Measurements from ENCODE around the gene ATP7B. TPM values are rescaled to one million over a fixed set of nuclear protein-coding genes. Genes with fewer than 3 reads are reported as not detected.

ATP7B gene
- total and polyA plus RNA-seq, 12 donors, result 0.80 to 5.6 (median 2.9) TPM

GRCh38 chr13:51943721-51944120 lies 67.5 kb downstream of the ATP7B start:
- Histone ChIP-seq H3K9me3 (replicated peaks in 1 of 3) (no peaks in the 10 kb centered on the region), H3K27me3 (no peaks in the 10 kb centered on the region), H3K4me1 (replicated peaks in 1 of 2) (no peaks in the 10 kb centered on the region), H3K36me3 (replicated peaks in 1 of 2) (no peaks in the 10 kb centered on the region), H3K27ac (no peak overlapping the region), H3K4me3 (no peak overlapping the region)
- DNase-seq, result no peak
- WGBS, 4 donors, result 77 to 98% (median 88%) methylated on average over 4 to 8 of the region's 8 CpGs
- no peak for TF ChIP-seq CTCF (IDR thresholded peaks at IDR 0.05)
- no peak for TF ChIP-seq POLR2A (IDR thresholded peaks at IDR 0.05)
- intact Hi-C loops (cut with DNase I), result no loop called here

- no peaks in the 10 kb centered on the region for H3K27me3 ChIP-seq
- WGBS, 4 donors, result 80 to 83% (median 82%) methylated on average over 9 of the region's 9 CpGs
- H3K27ac ChIP-seq, result no peak overlapping the region
- H3K36me3 ChIP-seq (replicated peaks in 1 of 2), result no peaks in the 10 kb centered on the region
- DNase-seq, result no peak
- intact Hi-C loops (cut with DNase I), result no loop called here
- H3K4me1 ChIP-seq (replicated peaks in 1 of 2), result no peaks in the 10 kb centered on the region
- no peaks in the 10 kb centered on the region for H3K9me3 ChIP-seq (replicated peaks in 1 of 3)
- TF ChIP-seq POLR2A (IDR thresholded peaks at IDR 0.05) (no peak), CTCF (IDR thresholded peaks at IDR 0.05) (no peak)
- no peak overlapping the region for H3K4me3 ChIP-seq
Measured at GRCh38 chr13:51942189-51942588, 69.1 kb downstream of the ATP7B start.

- 79 to 86% (median 84%) methylated on average over 3 of the region's 3 CpGs for WGBS, 4 donors
- intact Hi-C loops (cut with DNase I), result no loop called here
- Histone ChIP-seq H3K4me3 (no peak overlapping the region), H3K27ac (no peak overlapping the region), H3K36me3 (replicated peaks in 1 of 2) (no peaks in the 10 kb centered on the region), H3K27me3 (no peaks in the 10 kb centered on the region), H3K9me3 (replicated peaks in 1 of 3) (no peaks in the 10 kb centered on the region), H3K4me1 (replicated peaks in 1 of 2) (no peaks in the 10 kb centered on the region)
- TF ChIP-seq POLR2A (IDR thresholded peaks at IDR 0.05) (no peak), CTCF (IDR thresholded peaks at IDR 0.05) (no peak)
- DNase-seq, result no peak
Measured at GRCh38 chr13:51938454-51938853, 72.8 kb downstream of the ATP7B start.

GRCh38 chr13:51937320-51938290 lies 73.6 kb downstream of the ATP7B start:
- Histone ChIP-seq H3K4me1 (replicated peaks in 1 of 2) (no peaks in the 10 kb centered on the region), H3K4me3 (no peak overlapping the region), H3K27me3 (no peaks in the 10 kb centered on the region), H3K27ac (no peak overlapping the region), H3K36me3 (replicated peaks in 1 of 2) (no peaks in the 10 kb centered on the region), H3K9me3 (replicated peaks in 1 of 3) (no peaks in the 10 kb centered on the region)
- intact Hi-C loops (cut with DNase I), result no loop called here
- no peak for TF ChIP-seq POLR2A (IDR thresholded peaks at IDR 0.05)
- no peak for TF ChIP-seq CTCF (IDR thresholded peaks at IDR 0.05)
- no peak for DNase-seq
- WGBS, 4 donors, result 87 to 97% (median 90%) methylated on average over 17 to 22 of the region's 22 CpGs
